Neural cell (in vitro differentiated cells): ENCODE results near the gene RNF149. TPM values are rescaled to one million over a fixed set of nuclear protein-coding genes. Genes with fewer than 3 reads are reported as not detected.

Experiments used
- H2AFZ ChIP-seq: fragments of 200-600, 300-800 bp; sonication (generic), shearing (Covaris generic); 2 replicates; pipeline ENCODE4 v1.6.0; 2014; ENCODE audit warnings: low read depth, mild to moderate bottlenecking, antibody characterized with exemption, low read length, moderate library complexity
- H3F3A ChIP-seq: fragments of 200-600 bp; shearing (Covaris generic); 2 replicates; pipeline ENCODE4 v1.6.1; 2016; ENCODE audit warnings: mild to moderate bottlenecking, moderate library complexity, mixed read lengths, antibody characterized with exemption, low read length; ENCODE audit not compliant: insufficient read depth, poor library complexity, severe bottlenecking
- H3K27ac ChIP-seq: fragments of 200-600, 300-800 bp; sonication (generic), shearing (Covaris generic); 2 replicates; pipeline ENCODE4 v1.5.1; 2014; ENCODE audit warnings: mild to moderate bottlenecking, low read length, moderate library complexity
- H3K27me3 ChIP-seq: fragments of 300-800, 200-600 bp; sonication (generic), shearing (Covaris generic); 2 replicates; pipeline ENCODE4 v1.6.0; 2014; ENCODE audit warnings: mild to moderate bottlenecking, low read depth, low read length, moderate library complexity; ENCODE audit not compliant: insufficient read depth
- H3K36me3 ChIP-seq: fragments of 300-800, 200-600 bp; sonication (generic), shearing (Covaris generic); 2 replicates; pipeline ENCODE4 v1.5.1; 2014; ENCODE audit warnings: mild to moderate bottlenecking, antibody characterized with exemption, low read length, moderate library complexity; ENCODE audit not compliant: insufficient read depth
- H3K4me2 ChIP-seq: fragments of 300-800, 200-600 bp; sonication (generic), shearing (Covaris generic); 2 replicates; pipeline ENCODE4 v1.6.0; 2014; ENCODE audit warnings: mild to moderate bottlenecking, low read length
- H3K4me3 ChIP-seq: fragments of 300-800, 200-600 bp; sonication (generic), shearing (Covaris generic); 2 replicates; pipeline ENCODE4 v1.5.1; 2014; ENCODE audit warnings: mild to moderate bottlenecking, low read length, moderate library complexity
- H3K79me2 ChIP-seq: fragments of 200-600 bp; shearing (Covaris generic); replicated peaks from 2 replicates; pipeline ENCODE4 v1.6.0; 2014; ENCODE audit warnings: mild to moderate bottlenecking, low read length, moderate library complexity; ENCODE audit not compliant: insufficient read depth
- H3K9ac ChIP-seq: fragments of 300-800, 200-600 bp; sonication (generic), shearing (Covaris generic); 2 replicates; pipeline ENCODE4 v1.6.1; 2016; ENCODE audit warnings: mild to moderate bottlenecking, low read length, mixed read lengths
- H3K9me2 ChIP-seq: fragments of 200-600 bp; shearing (Covaris generic); 2 replicates; pipeline ENCODE4 v1.6.1; 2016; ENCODE audit warnings: mild to moderate bottlenecking, low read length, mixed read lengths; ENCODE audit not compliant: insufficient read depth
- H3K9me3 ChIP-seq: fragments of 200-600, 300-800 bp; sonication (generic), shearing (Covaris generic); 2 replicates; pipeline ENCODE4 v1.6.1; 2016; ENCODE audit warnings: mild to moderate bottlenecking, mixed run types, low read length, moderate library complexity, mixed read lengths
- H4K20me1 ChIP-seq: fragments of 200-600 bp; shearing (Covaris generic); 2 replicates; pipeline ENCODE4 v1.6.1; 2016; ENCODE audit warnings: mild to moderate bottlenecking, mixed run types; ENCODE audit not compliant: insufficient read depth
- EZH2 ChIP-seq: fragments of 200-600, 300-800 bp; shearing (Covaris generic), sonication (generic); IDR thresholded peaks from 2 replicates; pipeline ENCODE4 v1.6.1; 2014; ENCODE audit warnings: antibody characterized with exemption, low read length, borderline replicate concordance, mild to moderate bottlenecking; ENCODE audit not compliant: insufficient read depth, poor library complexity, severe bottlenecking
- MXI1 ChIP-seq: fragments of 450-650 bp; conservative IDR thresholded peaks from 2 replicates; pipeline ENCODE4 v1.6.1; 2014; ENCODE audit warnings: antibody characterized with exemption, mild to moderate bottlenecking; ENCODE audit not compliant: poor library complexity, severe bottlenecking
- POLR2AphosphoS5 ChIP-seq: IDR thresholded peaks from 2 replicates; pipeline ENCODE4 v1.6.1; 2012
- RAD21 ChIP-seq: fragments of 450-650 bp; conservative IDR thresholded peaks from 2 replicates; pipeline ENCODE4 v1.6.1; 2014; ENCODE audit warnings: antibody characterized with exemption, mild to moderate bottlenecking, moderate library complexity
- SMC3 ChIP-seq: fragments of 450-650 bp; conservative IDR thresholded peaks from 2 replicates; pipeline ENCODE4 v1.6.1; 2014; ENCODE audit warnings: antibody characterized with exemption, mild to moderate bottlenecking, moderate library complexity; ENCODE audit not compliant: poor library complexity
- TAF1 ChIP-seq: IDR thresholded peaks from 2 replicates; pipeline ENCODE4 v1.6.1; 2012; ENCODE audit warnings: low read depth
- polyA plus RNA-seq: library from polyadenylated mRNA; depleted of rRNA; stranded (reverse); fragments of >200 nt; gene quantifications from 2 replicates; pipeline ENCODE4 v1.2.3, GENCODE V29; 2014
- TF ChIP-seq, protein P1 (sequence below): fragments of 450-650 bp; IDR thresholded peaks from 2 replicates; pipeline ENCODE4 v1.5.1; 2014; ENCODE audit warnings: antibody characterized with exemption, mild to moderate bottlenecking, moderate library complexity; ENCODE audit not compliant: poor library complexity, severe bottlenecking
- TF ChIP-seq, protein P2 (sequence below): IDR thresholded peaks from 2 replicates; pipeline ENCODE4 v1.6.1; 2012; ENCODE audit warnings: borderline replicate concordance

RNF149 gene
- polyA plus RNA-seq, 1 donor from 2014 or later = 39.7 TPM

DNA sequence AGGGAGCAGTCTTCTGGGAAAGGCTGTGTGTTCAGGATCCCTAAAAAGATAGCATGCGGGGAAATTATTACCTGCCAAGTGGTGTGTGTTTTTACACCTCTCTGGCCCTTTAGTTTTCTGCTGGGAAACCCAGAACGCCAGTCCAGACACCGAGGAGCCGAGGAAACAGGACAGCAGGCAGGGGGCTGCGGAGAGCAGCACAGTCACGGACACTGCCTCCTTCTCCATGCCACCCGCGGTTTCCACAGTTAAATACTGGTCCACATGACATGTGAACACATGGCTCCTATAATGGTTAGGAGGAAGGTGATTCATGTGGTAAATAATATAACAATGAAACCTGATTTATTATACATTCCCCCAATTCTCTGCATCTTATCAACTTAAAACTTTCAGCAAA, 35.4 kb downstream of the RNF149 start:
- no peak overlapping the region for H3K27ac ChIP-seq
- TF ChIP-seq EZH2 = no peak
- TF ChIP-seq, protein P1, sequence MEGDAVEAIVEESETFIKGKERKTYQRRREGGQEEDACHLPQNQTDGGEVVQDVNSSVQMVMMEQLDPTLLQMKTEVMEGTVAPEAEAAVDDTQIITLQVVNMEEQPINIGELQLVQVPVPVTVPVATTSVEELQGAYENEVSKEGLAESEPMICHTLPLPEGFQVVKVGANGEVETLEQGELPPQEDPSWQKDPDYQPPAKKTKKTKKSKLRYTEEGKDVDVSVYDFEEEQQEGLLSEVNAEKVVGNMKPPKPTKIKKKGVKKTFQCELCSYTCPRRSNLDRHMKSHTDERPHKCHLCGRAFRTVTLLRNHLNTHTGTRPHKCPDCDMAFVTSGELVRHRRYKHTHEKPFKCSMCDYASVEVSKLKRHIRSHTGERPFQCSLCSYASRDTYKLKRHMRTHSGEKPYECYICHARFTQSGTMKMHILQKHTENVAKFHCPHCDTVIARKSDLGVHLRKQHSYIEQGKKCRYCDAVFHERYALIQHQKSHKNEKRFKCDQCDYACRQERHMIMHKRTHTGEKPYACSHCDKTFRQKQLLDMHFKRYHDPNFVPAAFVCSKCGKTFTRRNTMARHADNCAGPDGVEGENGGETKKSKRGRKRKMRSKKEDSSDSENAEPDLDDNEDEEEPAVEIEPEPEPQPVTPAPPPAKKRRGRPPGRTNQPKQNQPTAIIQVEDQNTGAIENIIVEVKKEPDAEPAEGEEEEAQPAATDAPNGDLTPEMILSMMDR = no peak
- no peak for TF ChIP-seq RAD21
- TF ChIP-seq, protein P2, sequence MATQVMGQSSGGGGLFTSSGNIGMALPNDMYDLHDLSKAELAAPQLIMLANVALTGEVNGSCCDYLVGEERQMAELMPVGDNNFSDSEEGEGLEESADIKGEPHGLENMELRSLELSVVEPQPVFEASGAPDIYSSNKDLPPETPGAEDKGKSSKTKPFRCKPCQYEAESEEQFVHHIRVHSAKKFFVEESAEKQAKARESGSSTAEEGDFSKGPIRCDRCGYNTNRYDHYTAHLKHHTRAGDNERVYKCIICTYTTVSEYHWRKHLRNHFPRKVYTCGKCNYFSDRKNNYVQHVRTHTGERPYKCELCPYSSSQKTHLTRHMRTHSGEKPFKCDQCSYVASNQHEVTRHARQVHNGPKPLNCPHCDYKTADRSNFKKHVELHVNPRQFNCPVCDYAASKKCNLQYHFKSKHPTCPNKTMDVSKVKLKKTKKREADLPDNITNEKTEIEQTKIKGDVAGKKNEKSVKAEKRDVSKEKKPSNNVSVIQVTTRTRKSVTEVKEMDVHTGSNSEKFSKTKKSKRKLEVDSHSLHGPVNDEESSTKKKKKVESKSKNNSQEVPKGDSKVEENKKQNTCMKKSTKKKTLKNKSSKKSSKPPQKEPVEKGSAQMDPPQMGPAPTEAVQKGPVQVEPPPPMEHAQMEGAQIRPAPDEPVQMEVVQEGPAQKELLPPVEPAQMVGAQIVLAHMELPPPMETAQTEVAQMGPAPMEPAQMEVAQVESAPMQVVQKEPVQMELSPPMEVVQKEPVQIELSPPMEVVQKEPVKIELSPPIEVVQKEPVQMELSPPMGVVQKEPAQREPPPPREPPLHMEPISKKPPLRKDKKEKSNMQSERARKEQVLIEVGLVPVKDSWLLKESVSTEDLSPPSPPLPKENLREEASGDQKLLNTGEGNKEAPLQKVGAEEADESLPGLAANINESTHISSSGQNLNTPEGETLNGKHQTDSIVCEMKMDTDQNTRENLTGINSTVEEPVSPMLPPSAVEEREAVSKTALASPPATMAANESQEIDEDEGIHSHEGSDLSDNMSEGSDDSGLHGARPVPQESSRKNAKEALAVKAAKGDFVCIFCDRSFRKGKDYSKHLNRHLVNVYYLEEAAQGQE = no peak
- no peak for TF ChIP-seq TAF1
- H3K36me3 ChIP-seq = no peaks in the 10 kb centered on the region

DNA sequence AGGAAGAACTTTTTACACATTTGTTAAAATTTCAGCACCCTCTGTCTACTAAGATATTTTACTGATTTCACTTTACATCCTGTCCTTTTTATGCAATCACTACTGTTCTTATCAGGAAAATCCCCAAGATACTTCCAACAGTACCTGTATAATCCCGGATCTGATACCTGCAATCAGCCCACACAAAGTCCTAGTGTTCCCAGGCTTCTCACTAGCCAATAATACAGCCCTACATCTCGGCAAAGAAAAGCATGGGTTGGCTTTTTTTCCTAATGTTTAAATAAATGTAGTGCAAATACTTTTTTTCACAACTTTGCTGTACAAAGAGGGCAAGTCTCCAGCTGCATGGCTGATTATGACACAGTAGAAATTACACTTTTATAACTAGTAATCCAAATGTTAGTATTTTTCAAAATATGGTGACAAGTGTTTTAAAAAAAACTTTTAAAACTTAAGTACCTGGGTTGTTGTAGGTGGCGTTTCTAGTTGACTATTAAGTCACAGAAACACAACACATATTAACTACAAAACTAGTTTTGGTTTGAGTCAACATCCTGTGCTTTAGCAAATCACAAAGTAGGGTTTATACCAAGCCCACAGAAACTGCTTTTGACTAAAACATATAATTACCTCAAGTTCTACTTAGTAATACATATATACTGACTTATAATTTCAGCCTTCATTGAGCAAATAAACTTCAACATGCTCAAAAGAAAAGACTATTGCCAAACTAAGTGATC, 36.3 kb downstream of the RNF149 start:
- Histone ChIP-seq H3K36me3 (no peaks in the 10 kb centered on the region), H3K27ac (no peak overlapping the region)

More for the DNA sequence above, 35.4 kb downstream of the RNF149 start:
- H3K4me2 ChIP-seq = no peak overlapping the region
- H3K79me2 ChIP-seq = no peaks in the 10 kb centered on the region
- H3K4me3 ChIP-seq = no peak overlapping the region
- H3K27me3 ChIP-seq = no peaks in the 10 kb centered on the region
- H3K9me2 ChIP-seq = no peaks in the 10 kb centered on the region
- no peak overlapping the region for H3K9ac ChIP-seq
- no peak overlapping the region for H2AFZ ChIP-seq
- H4K20me1 ChIP-seq = no peaks in the 10 kb centered on the region
- no peaks in the 10 kb centered on the region for H3K9me3 ChIP-seq
- H3F3A ChIP-seq = no peaks in the 10 kb centered on the region

More for the DNA sequence above, 36.3 kb downstream of the RNF149 start:
- H3K9me3 ChIP-seq = no peaks in the 10 kb centered on the region
- H3K4me3 ChIP-seq = no peak overlapping the region
- H3K4me2 ChIP-seq = no peak overlapping the region
- no peak overlapping the region for H3K9ac ChIP-seq
- H3K9me2 ChIP-seq = no peaks in the 10 kb centered on the region
- H4K20me1 ChIP-seq = no peaks in the 10 kb centered on the region
- H3K79me2 ChIP-seq = no peaks in the 10 kb centered on the region
- TF ChIP-seq MXI1 (no peak), SMC3 (no peak), POLR2AphosphoS5 (no peak), EZH2 (no peak)
- TF ChIP-seq, protein P2 = no peak
- TF ChIP-seq, protein P1 = no peak
- no peaks in the 10 kb centered on the region for H3F3A ChIP-seq
- H2AFZ ChIP-seq = no peak overlapping the region
- H3K27me3 ChIP-seq = no peaks in the 10 kb centered on the region
